GM12873 (cell line): ENCODE results near the gene LRPAP1.

Experiments
- TF ChIP-seq, protein P1 (sequence below): IDR thresholded peaks from 2 replicates; pipeline ENCODE4 v1.5.1; 2012; ENCODE audit warnings: low read depth, mild to moderate bottlenecking, moderate library complexity, low read length, control low read depth; ENCODE audit not compliant: insufficient read depth; ENCODE audit errors: missing control alignments

The LRPAP1 gene

DNA sequence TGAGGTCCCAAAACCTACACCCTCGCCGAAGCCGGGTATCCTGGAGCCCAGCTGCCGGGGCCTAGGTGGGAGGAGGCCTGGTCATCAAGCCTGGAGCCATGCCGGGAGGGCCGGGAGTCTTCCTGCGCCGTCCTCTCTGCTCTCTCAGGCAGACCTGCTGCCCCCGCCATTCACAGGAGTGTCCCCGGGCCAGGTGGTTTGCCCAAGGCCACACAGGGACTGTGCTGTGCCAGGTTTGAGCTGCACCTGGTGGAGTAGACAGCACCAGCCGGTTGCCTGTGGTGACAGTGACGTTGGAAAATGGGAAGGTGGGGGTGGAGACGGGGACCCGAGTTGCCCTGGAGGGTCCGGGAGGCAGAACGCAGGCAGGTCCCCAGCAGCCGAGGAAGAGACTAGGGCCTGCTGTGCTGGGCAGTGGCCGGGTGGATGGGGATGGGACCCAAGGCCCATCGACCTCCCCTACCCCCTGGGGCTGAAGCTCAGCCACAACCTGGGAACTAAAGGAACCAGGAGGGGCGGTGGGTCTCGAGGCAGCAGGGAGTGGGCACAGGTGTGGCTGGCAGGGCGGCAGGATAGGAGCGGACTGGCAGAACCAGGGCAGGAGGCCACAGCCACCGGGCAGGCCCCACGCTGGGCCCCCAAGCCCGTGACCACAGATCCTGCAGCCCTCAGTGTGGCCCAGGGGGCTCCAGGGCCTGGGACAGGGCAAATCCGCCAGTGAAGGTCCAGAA lies 59.6 kb downstream of the LRPAP1 start:
- TF ChIP-seq, protein P1, sequence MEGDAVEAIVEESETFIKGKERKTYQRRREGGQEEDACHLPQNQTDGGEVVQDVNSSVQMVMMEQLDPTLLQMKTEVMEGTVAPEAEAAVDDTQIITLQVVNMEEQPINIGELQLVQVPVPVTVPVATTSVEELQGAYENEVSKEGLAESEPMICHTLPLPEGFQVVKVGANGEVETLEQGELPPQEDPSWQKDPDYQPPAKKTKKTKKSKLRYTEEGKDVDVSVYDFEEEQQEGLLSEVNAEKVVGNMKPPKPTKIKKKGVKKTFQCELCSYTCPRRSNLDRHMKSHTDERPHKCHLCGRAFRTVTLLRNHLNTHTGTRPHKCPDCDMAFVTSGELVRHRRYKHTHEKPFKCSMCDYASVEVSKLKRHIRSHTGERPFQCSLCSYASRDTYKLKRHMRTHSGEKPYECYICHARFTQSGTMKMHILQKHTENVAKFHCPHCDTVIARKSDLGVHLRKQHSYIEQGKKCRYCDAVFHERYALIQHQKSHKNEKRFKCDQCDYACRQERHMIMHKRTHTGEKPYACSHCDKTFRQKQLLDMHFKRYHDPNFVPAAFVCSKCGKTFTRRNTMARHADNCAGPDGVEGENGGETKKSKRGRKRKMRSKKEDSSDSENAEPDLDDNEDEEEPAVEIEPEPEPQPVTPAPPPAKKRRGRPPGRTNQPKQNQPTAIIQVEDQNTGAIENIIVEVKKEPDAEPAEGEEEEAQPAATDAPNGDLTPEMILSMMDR, result no peak

DNA sequence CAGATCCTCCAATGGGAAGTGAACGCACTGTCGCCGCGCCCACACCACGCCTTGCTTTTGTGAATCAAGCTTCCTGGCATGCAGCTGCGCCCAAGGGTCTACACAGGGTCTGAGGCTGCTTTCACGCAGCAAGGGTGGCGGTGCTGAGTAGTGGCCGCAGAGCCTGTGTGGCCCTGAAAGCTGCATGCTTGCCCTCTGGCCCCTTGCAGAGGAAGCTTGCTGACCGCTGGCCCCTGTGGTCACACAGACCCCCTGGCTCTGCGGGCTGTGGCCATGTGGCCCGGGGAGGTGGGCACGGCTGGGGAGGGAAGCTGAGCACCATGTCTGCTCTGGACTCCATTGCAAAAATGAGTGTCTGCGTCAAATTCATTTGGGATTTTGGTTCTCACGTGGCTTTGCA lies 60.3 kb downstream of the LRPAP1 start:
- TF ChIP-seq, protein P1, result no peak

GRCh38 chr4:3471098-3471760 lies 61.0 kb downstream of the LRPAP1 start:
- TF ChIP-seq, protein P1, result no peak

DNA sequence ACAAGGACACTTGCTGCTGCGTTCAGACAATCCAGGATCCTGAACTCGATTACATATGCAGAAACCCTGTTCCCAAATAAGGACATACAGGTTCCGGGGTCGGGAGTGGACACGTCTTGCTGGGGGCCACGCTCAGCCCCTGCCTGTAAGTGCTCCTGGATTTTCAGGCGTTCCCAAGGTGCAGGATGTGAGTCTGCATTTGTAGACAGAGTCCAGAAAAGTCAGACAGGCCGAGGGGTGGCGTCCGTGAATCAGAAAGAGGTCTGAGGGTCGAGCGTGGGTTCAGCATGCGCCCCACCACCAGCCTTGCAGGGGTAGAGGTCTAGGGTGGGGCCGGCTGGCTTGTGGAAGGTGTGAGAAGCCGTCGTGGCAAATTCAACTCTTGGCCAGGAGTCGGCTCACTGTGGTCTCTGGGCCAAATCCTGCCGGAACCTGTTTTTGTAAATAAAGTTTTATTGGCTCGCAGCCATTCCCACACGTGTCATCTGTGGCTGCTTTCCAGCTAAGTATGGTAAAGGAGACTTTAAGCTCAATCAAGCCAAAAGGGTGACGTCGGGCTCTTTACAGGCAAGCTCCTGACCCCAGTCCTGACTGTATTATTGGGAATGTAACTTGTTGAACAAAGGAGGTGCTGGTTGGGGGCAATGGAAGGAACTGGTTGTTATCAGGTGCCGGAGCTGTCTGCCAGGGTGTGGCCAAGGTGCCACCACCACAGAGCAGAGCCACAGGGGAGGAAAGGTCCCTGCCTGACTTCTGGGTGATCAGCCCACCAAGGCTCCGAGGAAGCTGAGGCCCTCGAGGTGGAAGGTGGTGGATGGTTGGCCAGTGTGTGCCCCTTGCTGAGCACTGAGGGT lies 61.8 kb downstream of the LRPAP1 start:
- TF ChIP-seq, protein P1, result no peak

GRCh38 chr4:3469386-3470243 lies 62.6 kb downstream of the LRPAP1 start:
- TF ChIP-seq, protein P1, result no peak

- TF ChIP-seq, protein P1, result no peak
Observed at GRCh38 chr4:3468804-3469203, 63.4 kb downstream of the LRPAP1 start.

DNA sequence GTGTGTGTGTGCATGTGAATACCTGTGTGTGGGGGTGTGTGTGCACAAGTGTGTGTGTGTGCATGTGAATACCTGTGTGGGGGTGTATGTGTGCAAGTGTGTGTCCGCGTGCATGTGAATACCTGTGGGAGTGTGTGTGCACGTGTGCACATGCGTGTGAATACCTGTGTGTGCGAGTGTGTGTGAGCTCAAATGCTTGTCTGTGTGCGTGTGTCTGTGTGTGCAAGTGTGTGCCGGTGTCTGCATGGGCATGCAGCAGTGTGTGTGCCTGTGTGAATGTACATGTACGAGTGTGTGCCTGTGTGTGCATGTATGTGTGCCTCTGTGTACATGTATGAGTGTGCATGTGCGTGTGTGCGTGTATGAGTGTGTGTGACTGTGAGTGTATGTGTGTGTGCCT lies 64.1 kb downstream of the LRPAP1 start:
- TF ChIP-seq, protein P1, result no peak
